HepG2 (cell line): ENCODE measurements around the gene TTN. TPM values are rescaled to one million over a fixed set of nuclear protein-coding genes. Genes with fewer than 3 reads are reported as not detected.

ENCODE experiments used
- ATF6 ChIP-seq: sonication (generic); formaldehyde crosslinking; conservative IDR thresholded peaks from 2 replicates; pipeline ENCODE4 v1.4.0; 2020; ENCODE audit warnings: missing genetic modification reagents
- CENPBD1 ChIP-seq: sonication (generic); formaldehyde crosslinking; IDR thresholded peaks from 2 replicates; pipeline ENCODE4 v1.8.0; 2022; ENCODE audit warnings: missing genetic modification reagents, low read depth, mild to moderate bottlenecking, borderline replicate concordance
- HDAC1 ChIP-seq: sonication (generic); formaldehyde crosslinking; IDR thresholded peaks from 2 replicates; pipeline ENCODE4 v1.5.1; 2020; ENCODE audit warnings: mild to moderate bottlenecking, missing genetic modification reagents
- HNF1B ChIP-seq: sonication (generic); formaldehyde crosslinking; IDR thresholded peaks from 2 replicates; pipeline ENCODE4 v1.5.1; 2020; ENCODE audit warnings: mild to moderate bottlenecking, moderate library complexity, missing genetic modification reagents
- JUNB ChIP-seq: sonication (generic); formaldehyde crosslinking; IDR thresholded peaks from 2 replicates; pipeline ENCODE4 v1.8.0; 2022; ENCODE audit warnings: missing genetic modification reagents, mild to moderate bottlenecking, borderline replicate concordance
- KAT8 ChIP-seq: IDR thresholded peaks from 2 replicates; pipeline ENCODE4 v1.6.1; 2016; ENCODE audit warnings: missing genetic modification reagents, missing compliant biosample characterization
- LBX2 ChIP-seq: sonication (generic); formaldehyde crosslinking; IDR thresholded peaks from 2 replicates; pipeline ENCODE4 v1.5.0; 2020; ENCODE audit warnings: missing genetic modification reagents, mild to moderate bottlenecking, borderline replicate concordance
- MEF2D ChIP-seq: sonication (generic); formaldehyde crosslinking; IDR thresholded peaks from 2 replicates; pipeline ENCODE4 v1.5.1; 2020; ENCODE audit warnings: mild to moderate bottlenecking, missing genetic modification reagents
- NAIF1 ChIP-seq: sonication (generic); formaldehyde crosslinking; IDR thresholded peaks from 2 replicates; pipeline ENCODE4 v1.5.0; 2020; ENCODE audit warnings: mild to moderate bottlenecking, missing genetic modification reagents, borderline replicate concordance
- RBAK ChIP-seq: sonication (generic); formaldehyde crosslinking; IDR thresholded peaks from 2 replicates; pipeline ENCODE4 v1.5.1; 2020; ENCODE audit warnings: mild to moderate bottlenecking, missing genetic modification reagents
- RNF219 ChIP-seq: sonication (generic); formaldehyde crosslinking; IDR thresholded peaks from 2 replicates; pipeline ENCODE4 v1.5.0; 2020; ENCODE audit warnings: mild to moderate bottlenecking, missing genetic modification reagents
- TGIF2 ChIP-seq: IDR thresholded peaks from 2 replicates; pipeline ENCODE4 v1.6.1; 2016; ENCODE audit warnings: control low read depth, missing compliant biosample characterization
- TOE1 ChIP-seq: sonication (generic); formaldehyde crosslinking; IDR thresholded peaks from 2 replicates; pipeline ENCODE4 v1.4.0; 2020; ENCODE audit warnings: mild to moderate bottlenecking, missing genetic modification reagents
- ZBTB46 ChIP-seq: sonication (generic); formaldehyde crosslinking; IDR thresholded peaks from 2 replicates; pipeline ENCODE4 v1.4.0; 2020; ENCODE audit warnings: mild to moderate bottlenecking, missing genetic modification reagents, borderline replicate concordance
- ZMYM3 ChIP-seq: sonication (generic); formaldehyde crosslinking; IDR thresholded peaks from 2 replicates; pipeline ENCODE4 v1.5.1; 2020; ENCODE audit warnings: mild to moderate bottlenecking, missing genetic modification reagents
- ZNF354B ChIP-seq: sonication (generic); formaldehyde crosslinking; IDR thresholded peaks from 2 replicates; pipeline ENCODE4 v1.8.0; 2022; ENCODE audit warnings: mild to moderate bottlenecking, missing genetic modification reagents
- ZNF441 ChIP-seq: sonication (generic); formaldehyde crosslinking; IDR thresholded peaks from 2 replicates; pipeline ENCODE4 v1.7.0; 2021; ENCODE audit warnings: missing genetic modification reagents, borderline replicate concordance
- ZNF451 ChIP-seq: sonication (generic); formaldehyde crosslinking; IDR thresholded peaks from 2 replicates; pipeline ENCODE4 v1.5.0; 2020; ENCODE audit warnings: mild to moderate bottlenecking, missing genetic modification reagents
- ZNF766 ChIP-seq: sonication (generic); formaldehyde crosslinking; IDR thresholded peaks from 2 replicates; pipeline ENCODE4 v1.5.0; 2020; ENCODE audit warnings: missing genetic modification reagents, borderline replicate concordance
- ZZZ3 ChIP-seq: sonication (generic); formaldehyde crosslinking; IDR thresholded peaks from 2 replicates; pipeline ENCODE4 v1.4.0; 2020; ENCODE audit warnings: missing genetic modification reagents, mild to moderate bottlenecking, borderline replicate concordance
- polyA plus RNA-seq, 8 experiments: library from polyadenylated mRNA; depleted of rRNA in 3 of 8; stranded (reverse) in 7 of 8; unstranded in 1 of 8; fragments of >200 nt; fragmentation: Illumina TruSeq in 4 of 8; extraction: Trizol in 4 of 8; gene quantifications; 2 replicates each; pipeline versions ENCODE4 v1.2.1 to v1.2.3, GENCODE V29; 2011 to 2016; ENCODE audit warnings: low read depth in 4 of 8, missing spikeins in 1 of 8, mixed read lengths in 1 of 8; ENCODE audit not compliant: insufficient read depth in 1 of 8
- total RNA-seq, 5 experiments: library from RNA; depleted of rRNA; stranded (reverse); fragments of >200 nt; fragmentation: Illumina TruSeq; extraction: Trizol; gene quantifications; 2 replicates each; pipeline ENCODE4 v1.2.3, GENCODE V29; 2016; ENCODE audit warnings: low read depth in 1 of 5

The TTN gene
- total and polyA plus RNA-seq, 2 of the 13 experiments (the other 11 are each of a cell fraction or from before 2014, with no cell fraction given), result under 0.01 TPM

GRCh38 chr2:178480227-178481181 is 326.7 kb downstream of the TTN start, which contains the start of gene PLEKHA3 (continued):
- TF ChIP-seq ATF6 (CRISPR knock-in tag) (no peak), TGIF2 (CRISPR knock-in tag) (no peak; the same call in 1 of the 2 replicates), ZBTB46 (CRISPR knock-in tag) (no peak), ZNF451 (CRISPR knock-in tag) (peak; percentile 74; the same call in 1 of the 2 replicates), RBAK (CRISPR knock-in tag) (no peak), ZMYM3 (CRISPR knock-in tag) (no peak), HDAC1 (CRISPR knock-in tag) (peak; percentile 90), ZNF766 (CRISPR knock-in tag) (peak; percentile 72; the same call in 1 of the 2 replicates), JUNB (CRISPR knock-in tag) (no peak), KAT8 (peak; percentile 52; the same call in 1 of the 2 replicates), RNF219 (CRISPR knock-in tag) (no peak), CENPBD1 (CRISPR knock-in tag) (no peak), HNF1B (CRISPR knock-in tag) (no peak), ZZZ3 (CRISPR knock-in tag) (no peak; the same call in 1 of the 2 replicates), LBX2 (CRISPR knock-in tag) (peak; percentile 15; the same call in 1 of the 2 replicates), ZNF441 (CRISPR knock-in tag) (peak; percentile 46; the same call in 1 of the 2 replicates), ZNF354B (CRISPR knock-in tag) (no peak), MEF2D (CRISPR knock-in tag) (no peak), NAIF1 (CRISPR knock-in tag) (no peak), TOE1 (CRISPR knock-in tag) (no peak)
